GM21717 (cell line): ENCODE results near the gene SH2D4B.
"Not testable (repeated sequence)": the region's sequence is repeated elsewhere in the genome, so short reads cannot be mapped to it uniquely, and the experiment has no call there.

ENCODE experiments used
- ATAC-seq: cut with Tn5 transposase; IDR thresholded peaks from one replicate; pipeline ENCODE4 v1.9.1; 2021; ENCODE audit warnings: mild to moderate bottlenecking, moderate library complexity; ENCODE audit not compliant: unreplicated experiment

The SH2D4B gene

GRCh38 chr10:80542053-80542452 lies 4.4 kb downstream of the SH2D4B start:
- no peak for ATAC-seq

- no peak for ATAC-seq
These were observed 5.1 kb downstream of the SH2D4B start for GRCh38 chr10:80542652-80543318.

- ATAC-seq = not testable (repeated sequence)
These were observed 5.6 kb downstream of the SH2D4B start for GRCh38 chr10:80543319-80543672.

GRCh38 chr10:80544316-80544953 lies 6.7 kb downstream of the SH2D4B start:
- ATAC-seq = no peak

GRCh38 chr10:80545258-80545881 lies 7.7 kb downstream of the SH2D4B start:
- no peak for ATAC-seq

GRCh38 chr10:80552151-80552646 lies 14.5 kb downstream of the SH2D4B start:
- no peak for ATAC-seq

- ATAC-seq = no peak
These were observed 15.7 kb downstream of the SH2D4B start for GRCh38 chr10:80553436-80553835.

GRCh38 chr10:80554050-80554449 lies 16.3 kb downstream of the SH2D4B start:
- no peak for ATAC-seq

- no peak for ATAC-seq
These were observed 17.7 kb downstream of the SH2D4B start for GRCh38 chr10:80555415-80555814.

GRCh38 chr10:80561950-80562349 lies 24.2 kb downstream of the SH2D4B start:
- no peak for ATAC-seq

- ATAC-seq = no peak
These were observed 29.6 kb downstream of the SH2D4B start for GRCh38 chr10:80567292-80567691.

- no peak for ATAC-seq
These were observed 31.6 kb downstream of the SH2D4B start for GRCh38 chr10:80569131-80569895.

- ATAC-seq = no peak
These were observed 33.6 kb downstream of the SH2D4B start for GRCh38 chr10:80571352-80571751.

GRCh38 chr10:80579181-80579763 lies 41.6 kb downstream of the SH2D4B start:
- no peak for ATAC-seq

- ATAC-seq = no peak
These were observed 42.3 kb downstream of the SH2D4B start for GRCh38 chr10:80579849-80580637.

GRCh38 chr10:80580638-80581468 lies 43.2 kb downstream of the SH2D4B start:
- ATAC-seq = no peak

- ATAC-seq = no peak
These were observed 43.8 kb downstream of the SH2D4B start for GRCh38 chr10:80581469-80581835.

GRCh38 chr10:80582286-80582960 lies 44.7 kb downstream of the SH2D4B start:
- no peak for ATAC-seq

GRCh38 chr10:80583685-80584084 lies 46.0 kb downstream of the SH2D4B start:
- ATAC-seq = no peak
